Esophagus muscularis mucosa (tissue), 4 donors: ENCODE results near the gene PARS2. TPM values are rescaled to one million over a fixed set of nuclear protein-coding genes. Genes with fewer than 3 reads are reported as not detected.
A peak's percentile ranks its signal among the peaks of the same experiment; 100 is the strongest.

Experiments used
- DNase-seq: peaks from one replicate; pipeline ENCODE4 v3.0.0-alpha.2; 2017; ENCODE audit errors: extremely low spot score
- H3K27ac ChIP-seq, 4 donors: fragments of 200-600 bp; sonication (generic); replicated peaks in 1 of 4; 1 replicate in 3 of 4; 2 replicates in 1 of 4; pipeline ENCODE4 v1.5.1; 2016 to 2019; ENCODE audit warnings: mild to moderate bottlenecking in 1 of 4
- H3K27me3 ChIP-seq, 4 donors: fragments of 200-600 bp; sonication (generic); one replicate each; pipeline versions ENCODE4 v1.5.1 to v1.6.0; 2016 to 2019
- H3K36me3 ChIP-seq, 4 donors: fragments of 200-600 bp; sonication (generic); one replicate each; pipeline ENCODE4 v1.5.1; 2016 to 2019
- H3K4me1 ChIP-seq, 4 donors: fragments of 200-600 bp; sonication (generic); one replicate each; pipeline ENCODE4 v1.5.1; 2016 to 2019
- H3K4me3 ChIP-seq, 4 donors: fragments of 200-600 bp; sonication (generic); 1 replicate in 2 of 4; 2 replicates in 2 of 4; pipeline ENCODE4 v1.5.1; 2016 to 2019; ENCODE audit warnings: mild to moderate bottlenecking in 4 of 4, moderate library complexity in 1 of 4
- H3K9me3 ChIP-seq, 4 donors: fragments of 200-600 bp; sonication (generic); 1 replicate in 3 of 4; 2 replicates in 1 of 4; pipeline ENCODE4 v1.5.1; 2016 to 2019
- CTCF ChIP-seq, 3 experiments: fragments of 200-600 bp in 2 of 3; fragments of 450-650 bp in 1 of 3; sonication (generic) in 2 of 3; IDR thresholded peaks; one replicate each; pipeline ENCODE4 v1.5.1; 2017 to 2019; ENCODE audit warnings: antibody characterized with exemption in 3 of 3, mild to moderate bottlenecking in 2 of 3, moderate library complexity in 1 of 3
- EP300 ChIP-seq: sonication (generic); formaldehyde crosslinking; IDR thresholded peaks from one replicate; pipeline ENCODE4 v1.6.1; 2017; ENCODE audit warnings: antibody characterized with exemption
- POLR2A ChIP-seq: fragments of 450-650 bp; IDR thresholded peaks from one replicate; pipeline ENCODE4 v1.6.1; 2017; ENCODE audit warnings: antibody characterized with exemption, moderate library complexity, mild to moderate bottlenecking, low read depth
- POLR2AphosphoS5 ChIP-seq, 2 donors: sonication (generic); formaldehyde crosslinking; IDR thresholded peaks; one replicate each; pipeline ENCODE4 v1.6.1; 2017; ENCODE audit warnings: antibody characterized with exemption in 2 of 2
- WGBS: methylation state at CpG from one replicate; pipeline ENCODE4 v1.1.5; 2018; 5-methylcytosine and 5-hydroxymethylcytosine counted together
- intact Hi-C: fragments of 100-400 bp; cut with DNase I; formaldehyde crosslinking; loops from one replicate; pipeline ENCODE4 v1.15.1; 2023
- total RNA-seq, 4 donors: library from RNA; depleted of rRNA; stranded (reverse); fragments of >200 nt; gene quantifications; one replicate each; pipeline versions ENCODE4 v1.1.0 to v1.2.1, GENCODE V29; 2016

Gene PARS2
- total RNA-seq, 4 donors from 2014 or later = 4.0 to 7.5 (median 5.7) TPM

DNA sequence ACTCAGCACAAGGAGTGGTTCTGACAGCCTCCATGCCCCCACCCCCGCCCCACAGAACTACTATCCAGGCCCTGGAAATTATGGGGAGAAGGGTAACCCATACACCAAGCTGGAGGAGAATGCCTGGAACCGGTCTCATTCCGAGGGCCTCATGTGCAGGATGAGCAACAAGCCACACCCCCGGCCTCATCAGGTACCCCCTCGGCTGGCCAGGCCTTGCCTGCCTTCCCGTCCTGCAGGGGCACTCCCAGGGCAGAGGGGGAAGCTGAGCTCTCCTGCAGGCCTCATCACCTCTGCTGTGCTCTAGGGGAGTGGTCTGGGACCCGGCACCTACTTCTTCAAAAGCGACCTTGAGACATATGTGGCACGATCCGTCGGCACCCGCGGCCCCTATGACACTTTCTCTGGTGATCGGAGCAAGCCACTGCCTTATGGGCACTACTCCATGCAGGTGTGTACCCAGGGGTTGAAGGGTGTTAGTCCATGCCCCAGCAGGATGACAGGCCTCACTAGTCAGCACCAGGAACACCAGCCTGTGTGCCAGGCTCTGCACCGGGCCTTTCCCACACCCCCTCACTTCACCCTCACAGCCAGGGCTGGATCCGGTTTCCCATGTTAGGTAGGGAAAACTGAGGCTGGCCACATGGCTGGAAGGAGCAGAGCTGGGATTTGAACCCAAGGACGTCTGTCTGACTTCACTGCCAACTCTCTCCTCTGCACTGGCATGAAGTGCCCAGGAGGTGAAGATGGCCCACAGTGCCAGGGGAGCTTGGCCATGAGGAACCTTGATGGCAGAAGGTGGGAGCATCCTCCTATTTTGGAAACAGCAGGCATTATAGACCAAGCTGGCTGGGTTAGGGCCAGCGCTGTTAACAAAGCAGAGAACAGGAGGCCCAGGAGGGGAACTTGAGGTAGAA is 47.7 kb upstream of the PARS2 start:
- Histone ChIP-seq H3K27ac (no peak overlapping the region), H3K4me3 (no peak overlapping the region), H3K27me3 (peaks cover 0 to 3% (median 0%) of the 10 kb centered on the region in 4 donors), H3K4me1 (peaks cover 0 to 4% (median 0%) of the 10 kb centered on the region in 4 donors), H3K9me3 (no peaks in the 10 kb centered on the region), H3K36me3 (no peaks in the 10 kb centered on the region)
- TF ChIP-seq CTCF (IDR thresholded peaks at IDR 0.05) = no peak
- no peak for TF ChIP-seq POLR2A
- no peak for TF ChIP-seq POLR2AphosphoS5 (IDR thresholded peaks at IDR 0.05)
- no peak for TF ChIP-seq EP300
- intact Hi-C loops = loop anchor here (5.0 to 10.0 kb wide), 3 partner anchors 137 to 737 kb away; no protein-coding TSS in a partner anchor
- no peak for DNase-seq
- WGBS = 89% methylated on average over 18 of the region's 18 CpGs

DNA sequence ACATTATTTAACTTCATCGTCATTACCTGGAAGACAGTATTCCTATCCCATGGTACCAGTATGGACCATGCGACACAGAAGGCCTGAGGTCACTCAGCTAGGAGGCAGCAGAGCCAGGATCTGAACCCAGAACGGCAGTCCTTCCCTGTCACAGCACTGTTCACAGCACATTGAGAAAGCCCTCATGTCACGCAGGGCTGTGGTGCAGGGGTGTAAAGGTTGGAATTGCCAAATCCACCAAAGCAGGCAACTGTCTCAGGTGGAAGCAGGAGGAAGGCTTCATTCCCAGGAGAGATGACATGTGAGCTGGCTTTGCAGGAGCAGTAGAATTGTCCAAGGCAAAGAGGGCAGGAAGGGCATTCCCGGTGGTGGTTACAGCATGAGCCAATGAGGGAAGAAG is 46.7 kb upstream of the PARS2 start:
- peaks cover 0 to 12% (median 0%) of the 10 kb centered on the region in 4 donors for H3K27me3 ChIP-seq
- H3K4me3 ChIP-seq = no peak overlapping the region
- DNase-seq = no peak
- H3K9me3 ChIP-seq = no peaks in the 10 kb centered on the region
- intact Hi-C loops = loop anchor here (5.0 to 10.0 kb wide), 3 partner anchors 136 to 736 kb away; no protein-coding TSS in a partner anchor
- WGBS = 84% methylated on average over 4 of the region's 5 CpGs
- no peaks in the 10 kb centered on the region for H3K36me3 ChIP-seq
- H3K27ac ChIP-seq = no peak overlapping the region
- H3K4me1 ChIP-seq = peaks cover 0 to 4% (median 0%) of the 10 kb centered on the region in 4 donors
- TF ChIP-seq POLR2AphosphoS5 (IDR thresholded peaks at IDR 0.05) (no peak), CTCF (IDR thresholded peaks at IDR 0.05) (no peak)

- TF ChIP-seq POLR2A (no peak), POLR2AphosphoS5 (IDR thresholded peaks at IDR 0.05) (no peak), CTCF (IDR thresholded peaks at IDR 0.05) (peak; percentile 65 to 78 (median 77)), EP300 (no peak)
- intact Hi-C loops = loop anchor here (5.0 to 10.0 kb wide), 3 partner anchors 136 to 736 kb away; no protein-coding TSS in a partner anchor
- 25% methylated on average over 12 of the region's 13 CpGs for WGBS
- Histone ChIP-seq H3K27me3 (peaks cover 0 to 19% (median 0%) of the 10 kb centered on the region in 4 donors), H3K27ac (no peak overlapping the region), H3K4me1 (peaks cover 0 to 4% (median 0%) of the 10 kb centered on the region in 4 donors), H3K4me3 (no peak overlapping the region), H3K9me3 (no peaks in the 10 kb centered on the region), H3K36me3 (no peaks in the 10 kb centered on the region)
- DNase-seq = no peak
These were observed 46.0 kb upstream of the PARS2 start for GRCh38 chr1:54810153-54810942.

DNA sequence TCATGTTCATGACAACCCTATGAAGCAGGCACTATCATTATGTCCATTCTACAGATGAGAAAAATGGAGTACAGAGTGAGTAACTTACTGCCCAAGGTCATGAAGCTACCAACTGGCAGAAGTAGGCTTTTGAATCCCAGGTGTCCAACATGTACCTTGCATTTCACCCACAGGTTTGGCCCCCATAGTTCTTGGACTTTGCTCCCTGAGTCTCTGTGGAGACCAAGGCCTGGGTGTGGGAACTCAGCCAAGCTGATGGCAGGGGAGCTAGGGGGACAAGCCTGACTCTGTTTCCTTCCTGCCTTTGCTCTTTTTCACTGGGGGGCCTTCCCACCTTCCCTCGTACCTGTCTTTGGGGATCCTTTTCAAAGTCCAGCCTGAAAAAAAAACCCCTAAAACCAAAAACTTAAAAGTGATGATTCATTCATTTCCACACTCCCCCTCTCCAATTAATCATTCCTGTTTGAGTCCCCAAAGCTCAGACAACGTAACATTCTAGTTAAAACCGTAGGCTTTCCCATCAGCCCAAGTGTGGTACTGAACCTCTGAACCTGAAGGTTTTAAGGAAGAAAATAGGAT is 45.3 kb upstream of the PARS2 start:
- intact Hi-C loops = loop anchor here (5.0 to 10.0 kb wide), 3 partner anchors 135 to 735 kb away; no protein-coding TSS in a partner anchor
- no peak overlapping the region for H3K4me3 ChIP-seq
- no peaks in the 10 kb centered on the region for H3K36me3 ChIP-seq
- H3K9me3 ChIP-seq = no peaks in the 10 kb centered on the region
- peaks cover 0 to 4% (median 0%) of the 10 kb centered on the region in 4 donors for H3K4me1 ChIP-seq
- no peak overlapping the region for H3K27ac ChIP-seq
- no peak for TF ChIP-seq POLR2A
- no peak for TF ChIP-seq EP300
- no peak for TF ChIP-seq CTCF (IDR thresholded peaks at IDR 0.05)
- no peak for TF ChIP-seq POLR2AphosphoS5 (IDR thresholded peaks at IDR 0.05)
- no peak for DNase-seq
- 57% methylated on average over 3 of the region's 3 CpGs for WGBS
- H3K27me3 ChIP-seq = peaks cover 0 to 27% (median 0%) of the 10 kb centered on the region in 4 donors
